Measurements from ENCODE around the gene DMRTC2.
A peak's percentile ranks its signal among the peaks of the same experiment; 100 is the strongest.

DMRTC2 gene

DNA sequence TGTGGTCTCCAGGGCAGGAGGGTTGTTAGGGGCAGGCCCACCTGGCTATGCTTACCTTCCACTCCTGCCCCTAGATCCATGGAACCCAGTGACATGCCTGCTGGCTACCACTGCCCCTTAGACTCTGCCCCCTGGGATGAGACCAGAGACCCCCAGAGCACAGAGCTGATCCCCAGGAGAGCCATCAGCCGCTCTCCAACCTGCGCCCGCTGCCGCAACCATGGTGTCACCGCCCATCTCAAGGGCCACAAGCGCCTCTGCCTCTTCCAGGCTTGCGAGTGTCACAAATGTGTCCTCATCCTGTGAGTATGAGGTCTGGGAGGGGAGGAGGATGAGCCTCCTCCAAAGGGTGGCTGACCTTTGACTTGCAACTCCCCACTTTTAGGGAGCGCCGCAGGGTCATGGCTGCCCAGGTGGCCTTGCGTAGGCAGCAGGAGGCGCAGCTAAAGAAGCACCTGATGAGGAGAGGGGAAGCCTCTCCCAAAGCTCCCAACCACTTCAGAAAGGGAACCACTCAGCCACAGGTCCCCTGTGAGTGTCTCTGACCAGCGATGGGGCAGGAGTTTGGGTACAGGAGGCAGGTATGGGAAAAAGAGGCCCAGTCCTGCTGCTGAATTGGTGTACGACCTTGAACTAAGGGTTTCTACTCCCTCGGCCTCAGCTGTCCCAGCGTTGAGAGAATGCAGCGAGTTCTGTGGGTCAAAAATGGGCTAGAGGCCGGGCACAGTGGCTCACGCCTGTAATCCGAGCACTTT lies 2.7 kb downstream of the DMRTC2 start:
- DNase-seq: no peak

DNA sequence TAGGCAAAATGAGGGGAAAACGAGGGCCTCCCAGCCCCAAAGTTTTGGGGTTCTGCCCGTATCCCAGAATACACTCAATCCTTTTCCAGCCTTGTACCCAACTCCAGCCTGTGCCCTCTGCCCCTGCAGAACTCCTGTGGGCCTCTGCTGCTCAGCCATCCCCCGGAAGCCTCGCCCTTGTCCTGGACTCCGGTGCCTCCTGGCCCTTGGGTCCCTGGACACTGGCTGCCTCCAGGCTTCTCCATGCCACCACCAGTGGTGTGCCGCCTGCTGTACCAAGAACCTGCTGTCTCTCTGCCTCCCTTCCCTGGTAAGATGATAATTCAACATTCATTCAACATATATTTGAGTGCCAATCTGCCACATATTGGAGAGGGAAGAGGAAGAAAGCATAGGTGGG lies 3.8 kb downstream of the DMRTC2 start:
- DNase-seq: no peak

DNA sequence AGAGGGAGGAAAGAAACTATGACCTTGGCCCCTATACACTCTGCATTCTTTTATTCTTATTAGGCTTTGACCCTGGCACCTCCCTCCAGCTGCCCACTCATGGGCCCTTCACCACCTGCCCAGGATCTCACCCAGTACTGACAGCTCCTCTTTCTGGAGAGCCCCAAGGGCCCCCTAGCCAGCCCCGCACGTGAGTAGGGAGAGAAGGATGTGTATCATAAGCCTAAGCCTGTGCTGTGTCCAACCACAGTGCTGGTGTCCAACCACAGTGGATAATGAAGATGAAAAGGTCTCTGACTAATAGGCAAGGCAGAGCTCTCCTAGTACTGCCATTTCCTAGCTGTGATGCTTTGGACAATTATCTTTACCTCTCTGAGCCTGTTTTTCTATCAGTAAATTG lies 4.2 kb downstream of the DMRTC2 start:
- no peak for DNase-seq

DNA sequence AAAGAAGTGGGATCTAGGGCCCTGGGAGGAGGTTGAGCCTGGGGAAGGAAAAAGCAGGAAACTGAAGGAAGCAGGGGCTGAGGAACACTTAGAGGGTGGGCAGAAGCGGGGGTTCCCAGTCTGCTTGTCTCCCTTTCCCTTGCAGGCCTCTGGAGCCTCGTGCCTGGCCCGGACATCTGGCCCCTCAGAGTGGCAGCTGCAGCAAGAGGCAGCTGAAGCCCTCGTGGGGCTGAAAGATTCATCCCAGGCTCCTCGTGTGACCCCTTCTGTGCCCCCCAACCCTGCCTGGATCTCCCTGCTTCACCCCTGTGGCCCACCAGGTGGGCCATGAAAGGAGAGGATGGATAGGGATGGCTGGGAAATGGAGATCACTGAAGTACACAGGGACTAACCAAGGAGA lies 5.5 kb downstream of the DMRTC2 start:
- DNase-seq: no peak

DNA sequence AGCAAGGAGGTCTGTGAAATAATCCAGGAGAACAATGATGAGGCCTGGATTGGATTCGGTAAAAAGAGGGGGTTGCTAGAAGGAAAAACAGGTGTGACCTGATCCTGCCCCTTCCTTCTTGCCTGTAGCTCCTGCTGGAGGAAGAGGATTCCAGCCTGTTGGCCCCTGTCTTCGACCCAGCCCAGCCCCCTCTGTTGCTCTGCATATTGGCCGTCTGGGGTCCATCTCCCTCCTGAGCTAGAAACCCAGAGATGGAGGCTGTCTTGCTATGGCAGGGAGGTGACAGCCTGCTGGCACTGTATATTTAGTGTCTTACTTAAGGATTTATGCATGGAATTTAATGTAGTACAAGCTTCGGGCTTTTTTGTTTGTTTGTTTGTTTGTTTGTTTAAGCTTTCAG lies 6.6 kb downstream of the DMRTC2 start:
- no peak for DNase-seq

DNA sequence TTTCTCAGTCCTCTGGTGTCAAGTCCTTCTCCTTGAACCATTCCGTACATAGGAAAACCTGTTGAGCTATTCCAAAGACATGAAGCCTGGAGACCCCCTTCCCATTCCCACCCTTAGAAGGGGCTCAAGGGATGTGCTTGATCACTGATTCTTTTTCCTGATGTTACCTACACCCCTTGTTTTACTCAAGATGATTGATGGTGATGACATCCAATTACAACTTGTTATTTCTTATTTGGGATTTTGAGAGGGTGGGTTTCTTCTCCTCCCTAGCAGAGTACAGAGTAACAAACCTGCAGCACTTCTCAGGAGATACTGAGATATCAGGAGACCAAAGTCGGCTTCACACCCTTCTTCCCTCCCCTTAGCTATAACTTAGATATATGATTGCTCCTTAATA lies 8.5 kb downstream of the DMRTC2 start:
- DNase-seq: no peak

DNA sequence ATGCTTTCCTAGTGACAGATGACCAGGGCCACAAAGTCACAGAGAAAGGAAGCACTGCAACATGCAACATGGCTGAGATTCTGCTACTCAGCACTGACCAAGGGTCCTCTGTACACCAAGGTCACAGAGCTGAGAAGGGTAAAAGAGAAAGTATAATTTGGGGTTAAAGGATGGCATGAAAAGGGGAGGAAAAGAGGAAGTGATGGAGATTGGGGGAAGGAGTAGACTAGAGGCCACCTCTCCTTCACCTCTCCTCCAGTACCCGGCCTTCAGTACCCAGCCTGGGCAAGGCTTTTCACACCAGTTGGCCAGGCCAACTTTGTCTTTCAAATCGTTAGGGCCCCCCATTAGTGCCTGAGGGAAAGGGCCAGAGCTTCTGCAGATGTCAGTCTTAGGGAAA lies 8.9 kb downstream of the DMRTC2 start:
- no peak for DNase-seq

DNA sequence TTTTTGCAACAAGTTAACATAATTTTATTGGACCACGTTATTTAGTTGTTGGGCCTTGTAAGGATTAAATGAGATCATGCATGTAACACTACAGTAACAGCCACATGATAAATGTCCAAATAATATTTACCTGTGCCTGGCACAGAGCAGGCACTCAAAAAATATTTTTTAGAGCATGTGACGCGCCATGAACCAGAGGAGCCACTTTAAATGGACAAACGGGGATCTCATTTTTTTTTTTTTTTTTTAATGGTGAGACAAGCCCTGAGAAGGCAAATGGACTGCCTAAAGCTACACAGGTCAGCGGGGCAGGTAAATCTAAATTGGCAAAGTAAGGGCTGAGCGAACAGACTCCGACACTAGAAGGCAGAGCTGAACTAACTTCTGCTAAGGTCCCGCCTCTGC lies 14.4 kb downstream of the DMRTC2 start:
- DNase-seq: no peak

DNA sequence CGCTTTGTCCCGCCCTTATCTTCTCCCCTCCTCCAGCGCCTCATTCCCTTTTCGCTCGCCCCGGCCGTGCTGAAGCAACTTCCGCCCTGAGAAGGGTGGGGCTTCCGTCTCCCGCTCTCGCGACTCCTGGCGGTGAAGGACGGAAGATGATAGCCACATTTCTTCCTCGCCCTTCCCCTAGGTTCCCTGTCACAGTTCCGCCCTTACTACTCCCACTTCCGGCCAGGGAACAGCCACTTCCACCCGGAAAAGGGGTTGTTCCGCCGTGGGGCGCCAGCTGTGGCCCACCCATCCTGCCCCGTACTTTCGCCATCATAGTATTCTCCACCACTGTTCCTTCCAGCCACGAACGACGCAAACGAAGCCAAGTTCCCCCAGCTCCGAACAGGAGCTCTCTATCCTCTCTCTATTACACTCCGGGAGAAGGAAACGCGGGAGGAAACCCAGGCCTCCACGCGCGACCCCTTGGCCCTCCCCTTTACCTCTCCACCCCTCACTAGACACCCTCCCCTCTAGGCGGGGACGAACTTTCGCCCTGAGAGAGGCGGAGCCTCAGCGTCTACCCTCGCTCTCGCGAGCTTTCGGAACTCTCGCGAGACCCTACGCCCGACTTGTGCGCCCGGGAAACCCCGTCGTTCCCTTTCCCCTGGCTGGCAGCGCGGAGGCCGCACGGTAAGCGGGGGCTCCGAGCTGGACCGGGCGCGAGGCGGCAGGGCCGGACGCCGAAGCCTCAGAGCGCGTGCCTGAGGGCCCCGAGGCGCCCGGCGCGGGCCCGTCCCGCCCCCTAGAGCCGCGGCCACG lies 15.0 kb downstream of the DMRTC2 start, which contains the start of gene RPS19:
Gene RPS19, plus strand, starts transcription at position 638 of the 801 bp plus-strand sequence. CDS start 520 bp downstream, outside the sequence.
- peak; percentile 97 to 99 for DNase-seq

DNA sequence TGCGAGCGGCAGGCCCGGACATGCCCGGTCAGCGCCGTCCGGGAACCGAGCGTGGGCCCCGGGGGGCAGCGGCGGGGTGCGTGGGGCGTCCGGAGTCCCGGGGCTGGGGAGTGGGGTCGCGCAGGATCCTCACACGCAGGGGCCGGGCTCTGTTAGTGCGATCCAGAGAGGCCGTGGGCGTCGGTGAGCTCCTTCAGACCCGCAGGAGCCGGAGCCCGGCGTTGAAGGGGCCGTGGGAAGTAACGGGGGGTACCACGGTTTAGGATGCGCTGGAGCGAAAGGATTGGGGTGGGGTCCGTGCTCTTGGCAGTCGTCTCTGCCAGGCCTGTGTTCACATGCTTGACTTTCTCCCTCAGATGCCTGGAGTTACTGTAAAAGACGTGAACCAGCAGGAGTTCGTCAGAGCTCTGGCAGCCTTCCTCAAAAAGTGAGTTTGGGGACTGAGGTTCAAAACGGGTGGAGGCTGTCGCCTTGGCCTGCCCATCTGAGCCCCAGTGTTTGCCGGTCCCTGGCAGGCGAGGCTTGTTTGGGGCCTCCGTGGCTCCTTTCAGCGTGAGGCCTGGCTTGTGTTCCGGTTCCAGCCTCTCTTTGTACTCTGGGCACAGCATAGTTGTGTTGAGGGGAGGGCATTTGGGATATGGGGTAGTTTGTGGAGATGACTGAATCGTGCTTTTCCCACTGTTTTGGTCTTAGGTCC lies 15.7 kb downstream of the DMRTC2 start:
- DNase-seq: peak; percentile 49 to 56

DNA sequence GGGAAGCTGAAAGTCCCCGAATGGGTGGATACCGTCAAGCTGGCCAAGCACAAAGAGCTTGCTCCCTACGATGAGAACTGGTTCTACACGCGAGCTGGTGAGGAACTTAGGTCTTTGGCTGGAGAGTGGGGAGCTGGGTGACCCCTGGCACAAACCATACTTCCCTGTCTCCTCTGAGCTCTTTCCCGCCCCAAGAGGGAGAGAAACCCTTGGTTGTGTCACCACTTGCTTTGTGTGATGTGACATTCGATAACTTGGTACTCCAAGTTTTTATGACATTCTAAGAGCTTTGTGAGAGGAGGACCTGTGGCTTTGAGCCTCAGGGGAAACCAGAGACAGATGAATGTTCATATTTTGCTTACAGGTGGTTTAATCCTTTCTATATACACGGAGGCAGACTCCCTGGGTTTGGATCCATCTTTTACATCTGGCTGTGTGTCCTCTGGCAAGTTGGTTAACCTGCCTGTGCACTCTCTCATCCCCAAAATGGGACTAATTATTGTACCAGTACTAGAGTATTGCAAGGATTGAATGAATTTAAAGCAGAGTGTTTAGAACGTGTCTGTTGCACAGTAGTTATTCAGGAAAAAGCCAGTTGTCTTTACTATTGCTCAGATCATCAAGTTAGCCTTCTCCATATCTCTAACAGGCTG lies 16.4 kb downstream of the DMRTC2 start:
- no peak for DNase-seq

DNA sequence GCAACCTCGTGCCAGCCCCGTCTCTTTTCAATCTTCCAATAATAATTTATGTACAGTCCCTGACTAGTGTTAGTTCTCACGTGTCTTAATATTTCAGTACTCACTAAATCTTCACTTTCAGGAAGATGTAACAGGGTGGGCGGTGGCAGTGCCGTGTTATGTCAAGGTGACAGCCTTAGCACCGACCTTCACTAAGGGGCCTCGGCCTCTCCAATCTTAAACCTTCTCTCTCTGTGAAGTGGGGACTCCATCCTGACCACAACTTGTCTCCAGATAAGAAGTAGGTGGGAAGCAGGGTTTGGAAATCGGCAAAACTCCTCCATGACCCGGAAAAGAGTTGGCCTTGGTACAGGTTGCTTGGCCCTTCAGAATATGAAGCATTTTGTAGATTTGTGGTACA lies 17.0 kb downstream of the DMRTC2 start:
- no peak for DNase-seq

DNA sequence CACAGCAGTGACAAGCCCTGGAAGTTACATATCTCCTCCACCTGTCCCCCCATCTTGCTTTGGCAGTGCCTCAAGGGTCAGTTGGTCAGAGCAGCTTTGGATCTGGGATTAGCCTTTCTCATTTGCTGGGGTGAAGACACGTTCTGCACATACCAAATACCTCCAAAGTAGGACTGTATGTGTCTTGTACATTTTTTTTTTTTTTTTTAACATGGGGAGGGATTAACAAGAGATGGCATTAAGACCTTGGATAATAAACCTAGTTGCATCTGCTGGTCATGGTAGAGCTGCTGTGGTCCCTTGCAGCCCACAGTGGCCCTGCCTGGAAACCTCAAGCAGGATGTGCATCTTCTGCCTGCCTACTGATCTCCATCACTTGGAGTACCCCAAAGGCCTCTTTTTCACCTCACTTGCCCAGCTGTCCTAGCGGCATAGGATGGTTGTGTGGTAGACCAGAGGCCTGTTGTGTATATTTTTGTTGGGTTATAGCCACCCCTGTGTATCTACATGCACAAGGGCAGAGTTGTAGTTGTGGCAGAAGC lies 17.7 kb downstream of the DMRTC2 start:
- DNase-seq: no peak

DNA sequence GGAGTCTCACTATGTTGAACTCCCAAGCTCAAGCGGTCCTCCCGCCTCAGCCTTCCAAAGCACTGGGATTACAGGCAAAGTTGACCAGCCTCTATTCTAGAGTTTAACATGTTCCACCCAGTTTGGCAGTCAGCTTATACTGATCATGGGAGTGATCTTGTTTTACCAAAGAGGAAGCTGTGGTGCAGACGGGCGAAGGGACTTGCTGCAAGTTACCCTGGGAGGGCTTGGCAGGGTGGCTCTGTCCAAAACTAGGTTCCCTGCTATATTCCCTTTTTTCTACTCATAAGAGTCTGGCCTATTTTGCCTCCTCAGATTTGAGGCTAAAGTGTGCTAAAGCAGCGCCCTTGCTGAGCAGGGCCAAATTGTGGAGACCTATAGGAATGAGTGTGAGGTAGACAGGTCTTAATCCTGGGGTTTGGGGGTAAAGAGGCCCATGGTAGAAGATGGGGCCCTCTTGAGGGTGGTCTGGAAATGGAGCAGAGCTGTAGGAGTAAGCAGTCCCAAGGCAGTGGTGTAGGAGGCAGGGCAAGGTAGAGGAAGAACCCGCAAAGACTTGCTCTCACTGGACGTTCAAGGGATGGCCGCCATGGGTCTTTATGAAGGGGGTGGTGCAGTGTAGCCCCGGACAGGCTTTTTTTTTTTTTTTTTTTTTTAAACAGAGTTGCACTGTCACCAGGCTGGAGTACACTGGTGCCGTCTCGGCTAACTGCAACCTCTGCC lies 18.5 kb downstream of the DMRTC2 start:
- no peak for DNase-seq

DNA sequence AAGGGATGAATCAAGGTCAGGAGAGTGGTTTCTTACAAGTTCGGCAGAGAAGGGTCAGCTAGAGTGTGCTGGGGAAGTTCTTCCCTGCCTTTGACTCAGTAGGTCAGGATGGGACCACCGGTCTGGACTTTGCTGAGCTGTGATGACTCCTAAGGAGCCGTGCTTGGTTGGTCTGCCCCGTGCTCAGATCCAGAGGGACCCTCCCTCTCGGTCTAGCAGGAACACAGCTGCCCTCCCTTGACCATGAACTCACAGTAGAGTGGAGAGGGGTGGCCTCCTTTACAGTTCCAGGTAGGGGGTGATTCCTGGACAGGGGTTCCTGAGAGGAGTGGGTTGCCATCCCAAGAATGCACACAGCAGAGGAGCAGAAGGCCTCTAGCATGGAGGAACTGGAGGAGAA lies 19.5 kb downstream of the DMRTC2 start:
- DNase-seq: no peak

DNA sequence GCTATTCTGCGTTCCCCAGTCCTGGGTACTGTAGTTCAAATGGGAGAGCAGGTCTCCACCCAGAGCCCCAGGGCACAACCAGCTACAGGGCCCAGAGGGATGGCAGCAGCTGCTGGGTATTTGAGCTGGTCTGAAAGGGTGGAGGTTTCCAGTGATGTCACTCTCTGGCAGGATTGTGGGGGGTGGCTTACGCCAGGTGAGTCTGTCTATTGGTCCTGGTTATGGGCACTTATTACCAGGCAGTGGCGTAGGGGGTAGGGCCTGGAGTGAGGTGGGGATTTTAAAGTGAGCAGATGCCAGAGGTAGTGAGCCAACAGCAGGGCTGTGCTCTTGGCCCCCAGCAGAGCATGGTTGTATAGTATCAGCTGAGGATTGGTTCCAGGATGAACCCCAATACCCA lies 21.4 kb downstream of the DMRTC2 start:
- no peak for DNase-seq

DNA sequence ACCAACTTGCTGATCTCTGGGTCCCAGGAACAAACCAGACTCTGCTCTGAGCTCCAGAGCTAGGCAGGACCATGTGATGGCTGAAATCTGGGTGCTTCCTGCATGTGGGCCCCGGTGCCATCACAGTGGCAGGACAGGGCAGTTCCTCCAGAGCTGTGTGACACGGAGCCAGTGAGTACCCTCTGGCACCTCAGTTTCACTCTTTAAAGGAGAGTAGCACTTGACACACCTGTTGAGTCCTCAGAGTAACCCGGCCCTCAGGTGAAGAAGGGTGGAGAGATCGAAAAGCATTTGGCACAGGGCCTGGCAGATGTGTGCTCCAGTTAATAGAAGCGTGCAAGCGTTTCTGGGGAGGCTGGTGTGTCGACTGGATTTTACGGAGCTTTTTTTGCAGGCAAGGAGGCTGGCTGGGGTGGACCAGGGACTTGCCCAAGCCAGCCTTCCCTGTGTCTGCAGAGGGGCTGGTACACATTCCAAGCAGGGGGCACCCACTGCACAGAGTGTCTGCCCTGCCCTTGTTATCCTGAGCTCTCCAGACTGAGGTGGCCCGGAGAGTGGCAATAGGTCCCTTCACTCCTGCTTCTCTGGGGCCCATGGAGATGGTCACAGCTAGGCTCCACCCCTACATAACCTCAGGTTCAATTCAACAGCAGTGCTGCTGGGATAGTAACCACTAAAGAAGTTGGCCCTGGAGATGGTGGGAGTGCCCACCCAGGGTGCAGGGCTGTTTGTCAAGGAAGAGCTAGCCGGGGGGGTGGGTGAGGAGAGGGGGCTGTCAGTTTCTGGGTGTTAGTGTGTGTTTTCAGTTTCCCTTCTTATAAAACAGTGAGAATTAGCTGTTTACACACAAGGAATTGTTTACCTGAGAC lies 23.5 kb downstream of the DMRTC2 start:
- DNase-seq: no peak

DNA sequence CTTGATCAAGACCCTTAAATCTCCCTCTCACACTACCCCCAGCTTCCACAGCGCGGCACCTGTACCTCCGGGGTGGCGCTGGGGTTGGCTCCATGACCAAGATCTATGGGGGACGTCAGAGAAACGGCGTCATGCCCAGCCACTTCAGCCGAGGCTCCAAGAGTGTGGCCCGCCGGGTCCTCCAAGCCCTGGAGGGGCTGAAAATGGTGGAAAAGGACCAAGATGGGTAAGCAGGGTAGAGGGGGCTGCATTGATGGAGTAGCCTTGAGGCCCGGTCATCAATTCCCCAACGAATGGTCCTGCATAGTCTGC lies 24.1 kb downstream of the DMRTC2 start:
- no peak for DNase-seq

DNA sequence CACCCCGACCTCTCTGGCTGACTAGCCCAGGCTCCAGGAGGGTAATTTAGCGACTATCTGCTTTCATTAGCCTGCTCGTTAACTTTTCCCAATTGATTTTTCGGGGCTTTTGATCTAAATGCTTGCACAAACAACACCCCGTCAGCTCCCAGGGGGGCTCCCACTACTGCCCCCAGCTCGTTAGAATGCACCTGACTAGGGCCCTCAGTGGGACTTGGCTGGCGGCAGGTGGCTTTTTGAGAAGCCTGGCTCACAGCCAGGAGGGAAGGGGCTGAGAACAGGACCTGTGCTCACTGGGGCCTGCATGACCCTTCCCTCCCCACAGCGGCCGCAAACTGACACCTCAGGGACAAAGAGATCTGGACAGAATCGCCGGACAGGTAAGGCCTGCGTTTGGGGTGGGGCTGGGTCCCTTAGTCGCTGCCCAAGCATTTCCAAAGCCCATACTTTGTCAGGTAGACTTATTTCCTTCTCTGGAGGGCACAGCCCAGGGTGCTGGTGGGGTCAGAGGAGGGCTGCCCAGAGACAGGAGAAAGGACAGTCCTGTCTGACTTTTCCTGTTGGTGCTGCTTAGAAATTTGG lies 24.6 kb downstream of the DMRTC2 start:
- DNase-seq: no peak

DNA sequence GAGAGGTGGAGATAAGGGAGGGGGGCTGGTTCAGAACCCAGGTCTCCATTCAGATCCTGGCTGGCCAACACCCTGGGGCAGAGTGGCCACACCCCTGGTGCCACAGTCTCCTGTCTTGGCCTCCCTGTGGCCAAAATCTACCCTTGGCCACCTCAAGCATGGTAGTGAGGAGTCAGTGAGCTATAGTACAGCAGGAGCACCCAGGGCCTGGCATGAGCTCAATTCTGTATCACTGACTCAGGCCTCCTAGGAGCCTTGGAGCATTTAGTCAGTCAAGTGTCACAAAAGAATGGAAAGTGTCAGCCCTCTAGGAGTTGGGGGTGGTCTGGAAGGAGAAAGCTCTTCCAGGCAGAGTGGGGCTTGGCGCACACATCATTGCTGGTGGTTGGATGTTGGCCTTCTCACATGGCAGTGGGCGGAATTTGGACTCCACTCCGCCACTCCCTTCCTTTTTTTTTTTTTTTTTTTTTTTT lies 25.6 kb downstream of the DMRTC2 start:
- no peak for DNase-seq

Data from activated CD4-positive, alpha-beta T cell treated with anti-CD3 and anti-CD28 coated beads for 4 hours (primary cell).